GM18873 (cell line): Measurements from ENCODE around the gene DLGAP3.
"Not testable (repeated sequence)": the region's sequence is repeated elsewhere in the genome, so short reads cannot be mapped to it uniquely, and the experiment has no call there.

Source experiments
- ATAC-seq: cut with Tn5 transposase; IDR thresholded peaks from one replicate; pipeline ENCODE4 v1.9.1; 2021; ENCODE audit warnings: mild to moderate bottlenecking, moderate library complexity, moderate number of reproducible peaks; ENCODE audit not compliant: unreplicated experiment, low FRiP score

DLGAP3 gene

GRCh38 chr1:34842952-34843371 is 86.5 kb downstream of the DLGAP3 start:
- no peak for ATAC-seq

- no peak for ATAC-seq
These were observed 87.4 kb downstream of the DLGAP3 start for GRCh38 chr1:34842073-34842472.

GRCh38 chr1:34840426-34840825 is 89.0 kb downstream of the DLGAP3 start:
- no peak for ATAC-seq

- no peak for ATAC-seq
These were observed 89.7 kb downstream of the DLGAP3 start for GRCh38 chr1:34839526-34840305.

GRCh38 chr1:34833711-34834110 is 95.7 kb downstream of the DLGAP3 start:
- ATAC-seq, result no peak

GRCh38 chr1:34831721-34832246 is 97.7 kb downstream of the DLGAP3 start:
- no peak for ATAC-seq

GRCh38 chr1:34829250-34829649 is 100.2 kb downstream of the DLGAP3 start:
- no peak for ATAC-seq

- ATAC-seq, result no peak
These were observed 100.8 kb downstream of the DLGAP3 start for GRCh38 chr1:34828611-34829010.

GRCh38 chr1:34827341-34827941 is 102.0 kb downstream of the DLGAP3 start:
- ATAC-seq, result no peak

GRCh38 chr1:34825455-34826091 is 103.9 kb downstream of the DLGAP3 start:
- no peak for ATAC-seq

- ATAC-seq, result no peak
These were observed 104.5 kb downstream of the DLGAP3 start for GRCh38 chr1:34824817-34825454.

- ATAC-seq, result no peak
These were observed 107.2 kb downstream of the DLGAP3 start for GRCh38 chr1:34822202-34822601.

GRCh38 chr1:34818862-34819261 is 110.6 kb downstream of the DLGAP3 start:
- ATAC-seq, result not testable (repeated sequence)

- no peak for ATAC-seq
These were observed 112.7 kb downstream of the DLGAP3 start for GRCh38 chr1:34816778-34817177.

GRCh38 chr1:34816332-34816731 is 113.1 kb downstream of the DLGAP3 start:
- no peak for ATAC-seq
